Effector CD4-positive, alpha-beta T cell (primary cell): ENCODE measurements around the gene EXOC1.

Source experiments
- DNase-seq: peaks from one replicate; pipeline ENCODE4 v3.0.0-alpha.2; 2020

Gene EXOC1

DNA sequence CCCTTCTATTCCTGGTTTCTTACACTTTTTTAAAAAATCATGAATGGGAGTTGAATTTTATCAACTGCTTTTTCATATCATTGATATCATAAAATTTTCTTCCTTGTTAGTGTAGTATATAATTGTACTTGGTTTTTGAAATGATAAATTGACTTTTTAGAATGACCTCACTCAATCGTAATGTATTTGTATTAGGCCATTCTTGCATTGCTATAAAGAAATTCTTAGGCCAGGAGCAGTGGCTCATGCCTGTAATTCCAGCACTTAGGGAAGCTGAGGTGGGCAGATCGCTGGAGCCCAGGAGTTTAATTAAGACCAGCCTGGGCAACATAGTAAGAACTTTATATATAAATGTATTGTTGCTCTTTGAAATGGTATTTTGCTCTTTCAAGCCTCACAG, 6.3 kb downstream of the EXOC1 start:
- DNase-seq = no peak

DNA sequence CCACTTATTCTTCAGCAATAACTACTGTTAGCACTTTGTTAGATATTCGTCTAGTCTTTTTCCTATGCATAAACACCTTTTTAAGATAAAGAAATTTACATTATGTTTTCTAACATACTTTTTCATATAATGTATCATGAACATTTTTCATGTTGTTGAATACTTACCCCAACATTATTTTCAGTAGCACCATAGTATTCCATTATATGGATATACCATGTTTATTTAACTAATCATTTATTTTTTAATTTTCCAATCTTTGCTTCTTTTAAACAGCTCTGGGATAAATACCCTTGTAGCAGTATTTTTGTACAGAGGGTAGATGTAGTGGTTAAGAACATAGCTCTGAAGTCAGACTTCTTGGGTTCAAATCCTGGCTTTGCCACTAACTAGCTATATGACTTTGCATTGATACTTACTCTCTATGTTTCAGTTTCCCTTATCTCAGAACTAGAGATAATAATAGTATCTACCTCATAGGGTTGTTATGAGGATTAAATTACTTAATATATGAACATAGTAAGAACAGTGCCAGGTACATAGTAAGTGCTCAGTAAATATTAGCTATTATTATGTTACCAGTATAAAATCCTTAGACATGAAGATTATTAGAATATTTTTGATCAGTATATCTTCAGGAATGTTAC, 11.3 kb downstream of the EXOC1 start:
- no peak for DNase-seq

DNA sequence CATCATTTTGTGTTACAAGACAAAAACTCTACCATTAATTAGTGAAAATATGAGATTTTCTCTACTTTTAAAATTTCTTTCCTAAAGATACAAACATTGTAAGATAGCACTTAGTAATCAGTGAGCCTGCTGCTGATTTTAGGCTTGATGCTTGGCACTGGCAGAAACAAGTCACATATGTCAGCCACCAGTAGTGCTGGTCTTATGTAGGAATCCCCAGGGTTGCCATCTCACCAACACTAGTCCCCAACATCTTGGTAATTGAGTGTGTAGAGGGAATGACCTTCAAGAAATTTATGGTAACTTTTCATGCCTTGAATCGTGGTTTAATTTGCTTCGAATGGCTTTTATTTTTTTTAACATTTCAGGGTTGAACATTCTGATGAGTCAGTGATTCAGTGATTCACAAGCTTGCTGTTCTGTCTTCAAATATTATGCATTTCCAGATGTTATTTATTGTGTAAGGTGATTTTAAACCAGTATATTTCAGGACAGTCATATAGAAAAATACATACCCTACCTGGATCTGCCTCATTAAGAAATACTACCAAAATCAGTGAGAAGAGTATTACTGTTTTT, 11.9 kb downstream of the EXOC1 start:
- no peak for DNase-seq

DNA sequence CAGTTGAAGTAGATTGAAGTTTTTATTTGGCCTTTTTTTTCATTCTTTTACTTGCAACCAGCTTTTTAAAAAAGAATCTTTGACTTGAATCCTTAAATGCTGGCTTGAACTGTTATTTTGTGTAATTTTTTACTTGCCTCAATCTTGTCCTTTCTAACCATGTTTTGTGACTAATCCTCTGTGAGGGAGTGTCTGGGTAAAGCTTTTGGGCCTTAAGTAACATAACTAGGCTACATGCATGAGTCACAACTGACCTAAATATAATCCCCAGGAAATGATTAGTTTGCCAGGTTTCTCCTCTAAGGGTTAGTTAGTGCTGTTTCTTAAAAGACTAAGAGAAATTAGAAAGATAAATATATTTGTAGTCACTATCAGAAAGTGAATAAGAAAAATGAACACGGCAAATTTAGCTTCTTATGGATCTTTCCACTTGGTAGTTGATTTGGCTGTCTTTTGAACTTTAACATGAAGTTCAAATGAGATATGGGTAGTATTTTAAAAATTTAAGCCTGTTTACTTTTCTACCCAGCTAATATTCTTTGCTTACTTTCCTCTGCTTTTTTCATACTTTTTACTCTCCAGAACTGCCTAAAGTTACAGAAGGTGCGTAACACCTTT, 13.0 kb downstream of the EXOC1 start:
- DNase-seq = no peak

DNA sequence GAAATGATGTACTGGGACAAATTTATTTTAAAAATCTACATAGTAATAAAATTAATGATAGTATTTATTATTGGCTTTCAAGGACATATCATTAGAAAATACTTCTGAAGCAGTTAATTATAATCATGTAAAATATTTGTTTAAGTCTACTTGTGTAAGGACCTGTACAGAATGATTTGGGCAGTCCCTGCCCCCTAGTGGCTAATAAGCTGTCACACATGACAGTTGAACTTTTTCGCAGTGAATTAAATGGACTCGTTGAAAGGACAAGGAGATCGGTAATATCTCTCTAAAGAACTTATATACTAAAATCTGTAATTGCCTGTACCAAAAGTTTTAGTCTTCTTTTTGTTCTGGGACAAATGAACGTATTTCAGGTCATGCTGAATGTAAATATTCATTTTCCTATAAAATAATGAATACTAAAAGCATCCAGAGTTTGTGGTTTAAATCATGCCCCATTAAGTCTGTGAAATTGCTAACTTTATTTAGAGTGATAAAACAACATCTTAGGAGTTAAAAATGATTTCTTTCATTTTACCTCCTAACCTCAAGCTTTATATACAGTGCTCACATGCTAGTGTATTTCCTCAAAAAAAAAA, 13.6 kb downstream of the EXOC1 start:
- DNase-seq = no peak

DNA sequence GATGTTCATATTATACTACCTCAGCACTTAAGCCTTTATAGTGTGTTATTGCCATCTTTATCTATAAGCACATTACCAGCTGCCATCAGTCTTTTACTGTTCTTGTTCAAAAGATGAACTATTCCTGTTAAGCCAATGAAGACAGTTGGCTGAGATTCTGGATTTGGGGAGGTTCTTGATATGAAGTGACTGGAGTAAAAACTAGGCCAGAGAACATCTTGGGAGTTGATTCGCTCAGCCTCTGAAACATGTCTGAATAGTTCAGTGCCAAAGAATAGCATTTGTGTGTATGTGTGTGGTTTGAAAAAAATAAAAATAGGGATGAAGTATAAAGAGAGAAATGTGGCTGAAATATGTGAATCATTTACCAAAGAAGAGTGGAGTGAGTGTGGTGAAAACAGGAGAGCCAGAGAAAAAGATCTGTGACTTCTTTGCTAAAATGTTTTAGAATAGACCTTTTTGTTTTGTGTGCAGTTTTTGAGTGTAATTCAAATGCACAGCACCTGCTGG, 15.2 kb downstream of the EXOC1 start:
- DNase-seq = no peak

DNA sequence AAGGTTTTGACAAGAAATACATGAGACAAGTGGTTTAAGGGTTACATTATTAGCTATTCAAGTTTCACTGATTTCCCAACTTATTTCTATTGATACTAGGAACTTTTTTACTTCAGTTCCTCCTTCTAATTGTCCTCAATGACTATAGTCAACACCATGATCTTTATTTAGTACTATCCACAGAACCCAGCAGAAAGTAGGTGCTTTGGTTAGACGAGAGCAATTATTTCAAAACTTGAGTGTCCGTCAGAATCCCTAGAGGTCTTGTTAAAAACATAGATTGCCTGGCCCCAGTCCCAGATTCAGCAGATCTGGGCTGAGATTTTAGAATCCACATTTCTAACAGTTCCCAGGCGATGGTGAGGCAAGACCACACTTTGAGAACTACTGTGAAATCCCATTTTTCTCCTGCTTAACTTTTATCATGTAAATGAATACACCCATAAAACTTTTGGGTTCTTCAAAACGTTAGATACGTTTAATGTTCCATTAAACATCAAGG, 17.9 kb downstream of the EXOC1 start:
- no peak for DNase-seq

DNA sequence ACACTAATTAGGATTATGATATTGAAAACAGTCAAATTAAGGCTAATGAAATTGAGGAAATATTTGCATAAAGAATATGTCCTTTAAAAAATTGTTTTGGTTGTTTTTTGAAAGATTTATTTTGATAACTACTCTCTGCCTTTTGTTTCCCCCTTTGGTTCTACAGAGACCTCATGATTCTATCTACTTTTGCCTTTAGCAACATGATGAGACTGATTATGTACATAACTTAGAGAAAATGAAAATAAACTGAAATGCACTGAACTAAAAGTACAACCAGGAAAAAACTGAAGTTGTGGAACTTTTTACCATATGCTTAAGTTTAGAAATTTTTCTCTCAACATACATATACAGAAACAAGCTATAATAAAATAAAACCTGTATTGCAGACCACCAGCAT, 21.4 kb downstream of the EXOC1 start:
- no peak for DNase-seq

DNA sequence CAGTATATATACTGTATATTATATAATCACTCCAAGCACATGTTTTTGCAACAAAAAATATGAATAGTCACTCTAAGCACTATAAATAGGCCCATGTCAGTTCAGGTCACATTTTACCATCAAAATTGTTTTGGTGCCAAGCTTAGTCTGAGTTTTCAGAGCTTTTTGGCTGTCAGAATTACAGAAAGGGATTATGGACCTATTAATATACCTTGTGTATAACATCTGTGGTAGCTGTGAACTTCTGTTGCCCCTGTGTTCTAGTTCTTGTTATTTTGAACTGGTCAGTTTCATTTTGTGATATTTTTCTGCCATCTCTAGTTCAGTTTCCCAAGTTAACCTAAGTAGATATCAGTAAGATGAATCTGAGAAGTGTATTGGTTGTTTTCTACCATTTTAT, 22.9 kb downstream of the EXOC1 start:
- DNase-seq = no peak

DNA sequence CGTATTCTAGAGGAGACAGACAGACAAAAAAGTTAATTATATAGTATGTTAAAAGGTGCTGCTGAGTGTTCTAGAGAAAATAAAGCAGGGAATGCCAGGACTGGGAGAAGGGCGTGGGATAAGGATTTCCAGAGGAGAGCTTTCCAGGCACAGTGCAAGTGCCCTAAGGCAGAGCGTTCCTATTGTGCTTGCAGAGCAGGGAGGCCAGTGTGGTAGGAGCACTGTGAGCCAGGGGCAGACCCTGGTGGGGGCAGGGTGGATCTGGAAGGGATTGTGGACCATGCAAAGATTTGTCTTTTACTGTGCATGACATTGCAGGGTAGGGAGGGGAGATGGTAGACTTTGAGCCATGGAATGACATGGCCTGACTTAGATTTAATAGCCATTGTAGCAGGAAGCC, 25.8 kb downstream of the EXOC1 start:
- DNase-seq = no peak

DNA sequence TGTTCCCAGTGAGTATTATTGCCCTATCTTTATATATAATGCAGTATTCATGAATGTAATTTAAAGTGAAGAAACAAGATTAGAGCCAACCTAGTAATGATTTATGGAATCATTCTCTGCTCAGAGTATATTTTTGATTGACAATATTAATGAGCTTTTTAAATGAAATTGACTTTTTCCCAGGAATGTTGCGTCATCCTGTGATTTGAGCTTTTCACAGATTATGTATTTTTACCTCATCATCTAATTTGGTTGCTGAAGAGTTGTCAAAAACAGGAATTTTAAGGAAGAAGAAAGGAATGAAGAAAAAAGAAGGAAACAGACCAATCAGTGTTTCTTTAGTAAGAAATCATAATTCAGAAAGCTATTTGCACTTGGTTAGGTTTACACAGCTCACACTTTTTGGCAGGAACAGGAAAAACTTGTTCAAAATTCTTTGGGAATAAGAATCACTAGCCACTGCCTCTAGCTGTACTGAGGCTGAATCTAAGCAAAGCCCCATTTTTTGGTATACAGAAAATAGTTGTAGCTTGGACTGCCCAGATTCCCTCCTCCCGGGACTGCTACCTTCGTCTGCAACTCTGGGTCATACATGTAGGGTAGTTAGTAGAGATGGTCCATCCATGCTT, 27.3 kb downstream of the EXOC1 start:
- no peak for DNase-seq

DNA sequence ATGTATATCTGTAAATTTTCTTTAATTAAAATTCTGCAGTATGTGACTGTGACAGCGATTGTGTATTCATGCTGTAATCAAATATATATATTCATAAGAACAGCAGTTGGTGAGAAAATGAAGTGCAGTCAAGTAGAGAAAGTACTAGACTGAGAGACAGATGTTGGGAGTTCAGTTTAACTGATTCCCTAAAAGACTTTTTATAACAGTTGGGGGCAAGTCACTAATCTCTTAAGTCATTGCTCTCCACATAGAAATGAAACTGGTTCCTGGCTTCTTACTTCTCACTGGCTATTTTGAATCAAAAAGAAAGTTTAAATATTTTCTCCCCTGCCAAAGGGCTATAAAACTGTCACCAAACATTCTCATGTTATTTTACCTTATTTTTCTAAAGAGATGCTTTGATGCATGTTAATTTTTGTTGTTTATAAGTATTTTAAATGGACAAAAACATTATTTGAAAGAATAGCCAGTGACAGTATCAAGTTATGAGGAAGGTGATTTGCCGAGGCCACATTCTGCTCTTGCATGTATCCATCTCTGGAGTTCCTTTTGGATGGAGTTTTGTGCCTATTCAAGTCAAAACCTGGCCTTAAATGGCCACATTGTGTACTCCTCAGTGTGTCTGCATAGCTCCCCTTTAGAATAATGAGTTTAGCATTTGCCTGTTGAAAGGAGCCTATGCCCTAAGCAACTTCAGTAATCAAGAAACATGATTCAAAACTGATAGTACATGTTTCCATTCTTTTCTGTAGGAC, 30.8 kb downstream of the EXOC1 start:
- no peak for DNase-seq

DNA sequence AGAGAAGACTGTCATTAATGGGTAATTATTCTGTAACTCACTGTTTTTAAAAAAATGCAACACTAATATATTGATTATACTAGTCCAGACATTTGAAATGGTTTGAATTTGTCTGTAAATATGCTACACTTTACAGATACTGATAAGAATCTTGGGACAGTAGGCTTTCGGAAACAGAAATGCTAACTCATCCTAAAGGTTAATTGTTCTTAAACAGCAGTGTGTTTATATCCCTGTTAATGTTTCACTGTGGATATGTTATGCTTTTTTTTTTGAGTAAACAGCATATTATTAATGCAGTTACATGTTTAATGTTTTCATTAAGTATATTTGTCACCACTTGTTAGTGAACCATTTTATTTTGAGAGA, 31.4 kb downstream of the EXOC1 start:
- DNase-seq = no peak

DNA sequence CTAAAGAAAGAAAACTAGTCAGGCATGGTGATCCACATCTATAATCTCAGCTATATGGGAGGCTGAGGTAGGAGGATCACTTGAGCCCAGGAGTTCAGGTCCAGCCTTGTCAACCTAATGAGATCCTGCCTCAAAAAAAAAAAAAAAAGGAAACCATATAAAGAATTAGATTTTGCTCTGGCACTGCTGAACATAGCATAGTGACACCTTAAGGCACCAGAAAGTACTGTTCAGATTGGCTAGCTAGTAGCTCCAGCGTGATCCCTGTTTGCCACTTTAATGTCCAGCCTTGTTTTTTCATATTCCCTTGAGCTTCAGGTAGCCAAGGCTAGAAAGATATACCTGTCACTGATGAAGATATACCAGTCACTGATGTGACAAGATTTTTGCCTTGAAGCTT, 34.1 kb downstream of the EXOC1 start:
- no peak for DNase-seq

DNA sequence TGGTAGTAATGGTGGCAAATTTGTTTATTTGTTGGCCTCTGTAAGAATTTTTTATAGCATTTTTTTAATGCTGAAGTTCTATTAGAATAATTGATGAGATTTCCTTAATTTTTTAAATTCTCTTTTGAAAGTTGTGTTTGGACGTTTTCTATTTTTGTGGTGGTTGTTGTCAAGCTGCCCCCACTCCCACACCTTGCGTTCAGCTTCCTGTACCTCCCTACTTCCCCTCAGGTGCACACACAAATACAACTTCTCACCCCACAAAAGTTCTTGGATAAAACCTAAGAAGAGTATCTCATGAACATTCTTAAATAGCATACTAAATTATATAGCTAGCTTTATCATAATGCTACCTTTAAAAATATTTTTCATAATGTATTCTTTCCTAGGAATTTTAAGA, 38.7 kb downstream of the EXOC1 start:
- DNase-seq = no peak

DNA sequence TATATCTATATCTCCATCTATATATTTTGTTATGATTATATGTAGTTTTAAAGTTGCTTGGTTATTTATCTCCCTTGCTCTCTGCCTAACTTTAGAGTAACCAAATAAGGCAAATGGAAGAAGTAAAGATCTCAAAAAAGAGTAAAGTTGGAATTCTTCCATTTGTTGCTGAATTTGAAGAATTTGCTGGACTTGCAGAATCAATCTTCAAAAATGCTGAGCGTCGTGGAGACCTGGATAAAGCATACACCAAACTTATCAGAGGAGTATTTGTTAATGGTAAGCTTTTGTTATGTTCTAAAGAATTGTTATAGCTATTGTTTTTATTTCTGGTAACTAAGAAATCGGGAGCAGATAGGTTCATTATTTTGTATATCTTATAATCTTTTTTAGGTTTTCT, 43.2 kb downstream of the EXOC1 start:
- DNase-seq = no peak

DNA sequence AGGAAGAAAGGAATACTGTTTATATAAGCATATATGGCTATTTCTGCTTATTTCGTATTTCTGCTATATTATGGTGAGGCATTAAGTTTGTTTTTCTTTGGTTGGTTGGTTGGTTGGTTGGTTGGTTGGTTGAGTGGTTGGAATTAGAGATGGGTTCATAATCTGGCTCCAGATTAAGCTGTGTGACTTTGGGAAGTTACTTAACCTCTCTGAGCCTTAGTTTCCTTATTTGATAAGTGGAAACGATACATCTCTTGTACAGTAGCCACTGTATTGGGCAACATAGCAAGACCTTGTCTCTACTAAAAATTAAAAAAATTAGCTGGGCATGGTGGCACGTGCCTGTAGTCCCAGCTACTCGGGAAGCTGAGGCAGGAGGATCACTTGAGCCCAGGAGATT, 49.2 kb downstream of the EXOC1 start:
- DNase-seq = no peak

DNA sequence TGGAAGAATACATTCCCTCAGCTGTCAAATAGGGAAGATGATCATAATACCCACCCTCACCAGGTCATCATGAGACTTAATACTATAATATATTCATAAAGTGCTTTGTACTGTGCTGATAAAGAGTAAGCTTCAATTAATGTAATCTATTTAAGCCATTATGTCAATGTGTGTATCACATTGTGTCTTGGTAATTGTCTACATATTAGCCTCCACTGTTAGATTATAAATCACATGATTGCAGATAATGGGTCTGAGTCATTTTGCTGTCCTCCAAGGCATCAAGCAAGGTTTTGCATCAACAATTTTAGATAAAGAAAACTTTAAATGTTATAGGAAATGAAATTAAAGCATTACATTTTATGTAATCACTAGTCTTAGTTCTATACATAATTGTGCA, 50.1 kb downstream of the EXOC1 start:
- DNase-seq = no peak

DNA sequence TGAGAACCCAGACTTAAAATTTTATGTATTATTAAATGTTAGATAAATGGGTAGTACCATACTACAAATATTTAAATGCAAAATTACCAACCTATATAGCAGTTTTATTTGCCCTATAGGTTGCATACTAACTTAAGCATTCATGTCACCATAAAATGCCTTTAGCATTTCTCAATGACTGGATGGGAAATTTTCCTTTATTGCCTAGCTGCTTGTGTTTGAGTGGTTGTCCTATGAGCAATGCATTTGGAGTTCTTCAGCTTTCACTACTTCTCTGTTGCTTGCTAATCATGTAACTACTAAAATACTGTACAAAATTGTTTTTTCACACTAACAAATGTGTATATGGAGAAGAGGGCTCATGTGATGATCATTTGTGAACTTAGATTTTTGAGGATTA, 51.1 kb downstream of the EXOC1 start:
- DNase-seq = no peak

DNA sequence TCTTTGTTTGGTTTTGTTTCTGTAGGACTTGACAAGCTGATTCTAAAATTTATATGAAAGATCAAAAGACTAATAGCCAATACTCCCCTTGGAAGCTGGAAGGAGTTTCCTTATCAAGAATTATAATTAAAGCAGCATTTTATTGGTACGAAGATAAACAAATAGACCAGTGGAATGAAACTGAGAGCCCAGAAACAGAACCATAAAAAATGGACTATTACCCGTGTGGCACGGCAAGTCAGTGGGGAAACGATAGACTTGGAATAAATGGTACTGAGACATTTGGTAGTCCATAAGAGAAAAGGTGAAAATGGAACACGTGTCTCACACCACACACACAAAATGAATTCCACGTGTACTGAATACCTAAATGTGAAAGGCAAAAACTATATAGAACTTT, 52.9 kb downstream of the EXOC1 start:
- DNase-seq = no peak

DNA sequence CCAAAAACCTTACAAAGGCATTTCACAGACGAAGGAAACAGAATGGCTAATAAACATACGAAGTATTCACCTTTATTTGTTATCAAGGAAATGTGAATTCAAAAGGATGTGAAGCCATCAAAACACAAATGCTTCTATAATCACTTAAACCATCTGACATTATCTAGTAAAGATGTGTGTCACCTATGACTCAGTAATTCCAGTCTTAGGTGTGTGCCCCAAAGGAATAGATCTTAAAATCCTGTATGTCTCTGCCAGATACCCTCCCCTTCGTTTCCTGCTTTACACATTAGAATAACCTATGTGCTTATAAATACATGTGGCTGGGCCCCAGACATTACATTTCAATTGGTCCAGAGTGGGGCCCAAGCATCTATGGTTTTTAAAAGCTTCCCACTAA, 53.5 kb downstream of the EXOC1 start:
- DNase-seq = no peak

DNA sequence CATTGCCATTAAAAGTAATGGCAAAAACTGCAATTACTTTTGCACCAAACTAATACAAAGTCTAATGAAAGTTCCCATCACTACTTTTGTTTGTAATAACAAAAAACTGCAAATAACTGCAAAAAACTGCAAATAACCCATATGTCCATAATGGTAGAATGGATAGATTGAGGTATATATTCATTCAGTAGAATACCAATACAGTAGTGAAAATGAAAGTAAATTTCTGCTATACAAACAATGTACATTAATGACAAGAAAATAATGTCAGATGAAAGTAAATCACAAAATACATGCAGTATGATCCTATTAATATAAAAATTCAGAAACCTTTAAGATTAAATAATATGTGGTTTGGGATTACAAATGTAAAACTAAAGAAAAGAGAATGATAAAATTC, 54.0 kb downstream of the EXOC1 start:
- no peak for DNase-seq

DNA sequence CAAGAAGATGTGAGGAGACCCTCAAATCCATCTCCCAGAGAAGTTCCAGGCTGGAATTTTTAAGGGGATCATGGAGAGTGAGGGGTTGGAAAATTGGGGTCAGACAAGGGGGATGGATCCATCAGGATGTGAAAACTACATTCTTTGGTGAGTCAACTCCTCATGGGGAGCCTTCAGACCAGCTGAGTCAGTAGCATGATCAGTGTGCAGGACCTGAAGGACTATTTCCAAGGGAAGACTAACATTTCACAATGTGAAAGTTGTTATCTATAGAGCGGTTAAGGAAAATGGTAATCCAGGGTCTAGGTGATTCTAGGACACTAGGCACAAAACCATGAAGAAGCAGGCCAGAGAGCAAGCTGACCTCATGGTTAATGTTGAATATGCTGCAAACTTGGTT, 56.7 kb downstream of the EXOC1 start:
- no peak for DNase-seq
